Measurements from ENCODE around the gene RAB13. TPM values are rescaled to one million over a fixed set of nuclear protein-coding genes. Genes with fewer than 3 reads are reported as not detected.

The RAB13 gene
- total RNA-seq, 1 donor from 2014 or later, result 83.3 TPM

- Mint-ChIP-seq H3K4me1 (ENCODE audit: low read depth) (peaks cover 22% of the 10 kb centered on the region), H3K4me3 (ENCODE audit: low read depth) (no peak overlapping the region), H3K9me3 (ENCODE audit: low read depth) (no peaks in the 10 kb centered on the region), H3K27me3 (no peaks in the 10 kb centered on the region), H3K36me3 (ENCODE audit: insufficient read depth) (peaks cover 8% of the 10 kb centered on the region), H3K27ac (peak overlapping the region; percentile 12)
- DNase-seq (ENCODE audit: low spot score, unreplicated experiment), result no peak
- TF ChIP-seq CTCF (IDR thresholded peaks at IDR 0.05; ENCODE audit: unreplicated experiment), result no peak
Measured at GRCh38 chr1:153953859-153954365, 32.2 kb downstream of the RAB13 start.

- H3K36me3 Mint-ChIP-seq (ENCODE audit: insufficient read depth), result peaks cover 11% of the 10 kb centered on the region
- no peaks in the 10 kb centered on the region for H3K27me3 Mint-ChIP-seq
- H3K27ac Mint-ChIP-seq, result no peak overlapping the region
- H3K9me3 Mint-ChIP-seq (ENCODE audit: low read depth), result no peaks in the 10 kb centered on the region
- peaks cover 11% of the 10 kb centered on the region for H3K4me1 Mint-ChIP-seq (ENCODE audit: low read depth)
- no peak for DNase-seq (ENCODE audit: low spot score, unreplicated experiment)
- no peak for TF ChIP-seq CTCF (IDR thresholded peaks at IDR 0.05; ENCODE audit: unreplicated experiment)
- H3K4me3 Mint-ChIP-seq (ENCODE audit: low read depth), result no peak overlapping the region
Measured at GRCh38 chr1:153951801-153952200, 34.3 kb downstream of the RAB13 start.

- peaks cover 11% of the 10 kb centered on the region for H3K36me3 Mint-ChIP-seq (ENCODE audit: insufficient read depth)
- no peak overlapping the region for H3K27ac Mint-ChIP-seq
- TF ChIP-seq CTCF (IDR thresholded peaks at IDR 0.05; ENCODE audit: unreplicated experiment), result no peak
- H3K27me3 Mint-ChIP-seq, result no peaks in the 10 kb centered on the region
- H3K4me3 Mint-ChIP-seq (ENCODE audit: low read depth), result no peak overlapping the region
- no peaks in the 10 kb centered on the region for H3K9me3 Mint-ChIP-seq (ENCODE audit: low read depth)
- no peak for DNase-seq (ENCODE audit: low spot score, unreplicated experiment)
- H3K4me1 Mint-ChIP-seq (ENCODE audit: low read depth), result peaks cover 9% of the 10 kb centered on the region
Measured at GRCh38 chr1:153951183-153951582, 35.0 kb downstream of the RAB13 start.

GRCh38 chr1:153946622-153947241 is 39.4 kb downstream of the RAB13 start, which contains the start of gene DENND4B:
DENND4B (minus strand) TSS chr1:153946718; CDS start chr1:153944374, 2,344 bp downstream.
- peak within 1 kb of the TSS; percentile 94 for H3K27ac Mint-ChIP-seq
- peak; percentile 91 for TF ChIP-seq CTCF (IDR thresholded peaks at IDR 0.05; ENCODE audit: unreplicated experiment)
- peak within 1 kb of the TSS; percentile 75 for H3K4me3 Mint-ChIP-seq (ENCODE audit: low read depth)
- H3K27me3 Mint-ChIP-seq, result no peaks in the 10 kb centered on the region
- H3K36me3 Mint-ChIP-seq (ENCODE audit: insufficient read depth), result peaks cover 9% of the 10 kb centered on the region
- DNase-seq (ENCODE audit: low spot score, unreplicated experiment), result peak; percentile 77
- no peaks in the 10 kb centered on the region for H3K9me3 Mint-ChIP-seq (ENCODE audit: low read depth)
- peaks cover 7% of the 10 kb centered on the region for H3K4me1 Mint-ChIP-seq (ENCODE audit: low read depth)

GRCh38 chr1:153945795-153946621 is 40.1 kb downstream of the RAB13 start:
- no peaks in the 10 kb centered on the region for H3K9me3 Mint-ChIP-seq (ENCODE audit: low read depth)
- peaks cover 7% of the 10 kb centered on the region for H3K4me1 Mint-ChIP-seq (ENCODE audit: low read depth)
- H3K27ac Mint-ChIP-seq, result peak overlapping the region; percentile 94
- TF ChIP-seq CTCF (IDR thresholded peaks at IDR 0.05; ENCODE audit: unreplicated experiment), result no peak
- peak; percentile 35 for DNase-seq (ENCODE audit: low spot score, unreplicated experiment)
- H3K36me3 Mint-ChIP-seq (ENCODE audit: insufficient read depth), result peaks cover 8% of the 10 kb centered on the region
- H3K27me3 Mint-ChIP-seq, result no peaks in the 10 kb centered on the region
- peak overlapping the region; percentile 75 for H3K4me3 Mint-ChIP-seq (ENCODE audit: low read depth)
